Coronary artery (tissue), 2 donors: ENCODE results near the gene TPP2.

ENCODE experiments used
- DNase-seq: peaks from one replicate; pipeline ENCODE4 v3.0.0-alpha.2; 2017; ENCODE audit warnings: low spot score
- H3K27ac ChIP-seq, 2 donors: fragments of 200-600 bp; sonication (generic); one replicate each; pipeline ENCODE4 v1.5.1; 2016 to 2019
- H3K4me3 ChIP-seq: fragments of 200-600 bp; sonication (generic); 2 replicates; pipeline ENCODE4 v1.5.1; 2016; ENCODE audit warnings: mild to moderate bottlenecking, moderate library complexity
- TF ChIP-seq, protein P1 (sequence below): fragments of 200-600 bp; sonication (generic); IDR thresholded peaks from one replicate; pipeline ENCODE4 v1.5.1; 2019; ENCODE audit warnings: antibody characterized with exemption

TPP2 gene

DNA sequence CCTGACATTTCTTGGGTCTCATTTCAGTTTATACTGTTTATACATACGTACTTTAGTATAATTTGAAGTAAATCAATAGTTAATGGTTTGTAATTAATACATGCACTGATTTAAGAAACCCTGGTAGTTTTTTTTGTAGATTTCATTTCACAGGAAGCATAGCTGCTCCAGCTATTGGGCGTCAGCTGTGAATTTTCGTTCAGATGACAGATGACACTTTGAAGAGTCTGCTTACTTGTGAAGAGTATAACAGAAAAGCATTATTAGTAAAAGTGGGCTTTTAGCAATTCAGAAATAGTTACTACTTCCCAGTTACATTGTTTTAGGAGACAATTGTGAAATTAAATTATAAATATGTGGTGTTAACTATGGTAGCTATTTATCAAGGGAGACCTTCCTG, 53.7 kb downstream of the TPP2 start:
- TF ChIP-seq, protein P1, sequence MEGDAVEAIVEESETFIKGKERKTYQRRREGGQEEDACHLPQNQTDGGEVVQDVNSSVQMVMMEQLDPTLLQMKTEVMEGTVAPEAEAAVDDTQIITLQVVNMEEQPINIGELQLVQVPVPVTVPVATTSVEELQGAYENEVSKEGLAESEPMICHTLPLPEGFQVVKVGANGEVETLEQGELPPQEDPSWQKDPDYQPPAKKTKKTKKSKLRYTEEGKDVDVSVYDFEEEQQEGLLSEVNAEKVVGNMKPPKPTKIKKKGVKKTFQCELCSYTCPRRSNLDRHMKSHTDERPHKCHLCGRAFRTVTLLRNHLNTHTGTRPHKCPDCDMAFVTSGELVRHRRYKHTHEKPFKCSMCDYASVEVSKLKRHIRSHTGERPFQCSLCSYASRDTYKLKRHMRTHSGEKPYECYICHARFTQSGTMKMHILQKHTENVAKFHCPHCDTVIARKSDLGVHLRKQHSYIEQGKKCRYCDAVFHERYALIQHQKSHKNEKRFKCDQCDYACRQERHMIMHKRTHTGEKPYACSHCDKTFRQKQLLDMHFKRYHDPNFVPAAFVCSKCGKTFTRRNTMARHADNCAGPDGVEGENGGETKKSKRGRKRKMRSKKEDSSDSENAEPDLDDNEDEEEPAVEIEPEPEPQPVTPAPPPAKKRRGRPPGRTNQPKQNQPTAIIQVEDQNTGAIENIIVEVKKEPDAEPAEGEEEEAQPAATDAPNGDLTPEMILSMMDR, result no peak
- no peak for DNase-seq
- H3K27ac ChIP-seq, result no peak overlapping the region
- no peak overlapping the region for H3K4me3 ChIP-seq

DNA sequence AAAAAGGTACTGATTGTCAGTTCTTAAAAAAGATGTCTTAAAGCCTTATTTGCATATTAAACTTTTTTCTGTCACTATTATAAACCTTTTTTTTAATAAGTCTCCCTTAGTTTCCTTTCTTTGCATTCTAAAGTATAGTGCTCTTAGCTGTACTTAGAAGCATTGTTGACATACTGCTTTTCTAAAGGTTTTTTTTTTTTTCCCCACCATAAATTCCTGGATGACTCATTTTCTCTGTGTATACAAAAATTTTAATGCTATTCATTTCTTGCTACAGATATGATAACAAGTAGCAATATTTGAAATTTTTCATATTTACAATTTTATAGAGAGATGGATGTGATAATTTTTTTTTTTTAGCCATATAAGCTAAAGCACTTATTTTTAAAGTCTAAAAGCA, 54.6 kb downstream of the TPP2 start:
- TF ChIP-seq, protein P1, result no peak
- DNase-seq, result no peak
- H3K4me3 ChIP-seq, result no peak overlapping the region
- H3K27ac ChIP-seq, result no peak overlapping the region

DNA sequence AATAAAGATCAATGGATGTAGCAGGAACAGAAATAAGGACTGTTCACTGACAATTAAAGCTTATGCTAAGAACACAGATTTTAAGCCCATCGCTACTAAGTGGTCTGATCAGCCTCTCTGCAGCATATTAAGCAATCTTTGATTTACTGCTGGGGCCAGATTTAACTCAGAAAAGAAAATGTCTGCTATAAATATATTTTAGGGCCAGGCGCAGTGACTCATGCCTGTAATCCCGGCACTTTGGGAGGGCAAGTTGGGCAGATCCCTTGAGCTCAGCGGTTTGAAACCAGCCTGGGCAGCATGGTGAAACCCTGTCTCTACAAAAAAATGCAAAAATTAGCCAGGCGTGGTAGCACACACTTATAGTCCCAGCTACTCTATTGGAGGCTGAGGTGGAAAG, 55.1 kb downstream of the TPP2 start:
- TF ChIP-seq, protein P1, result no peak
- no peak overlapping the region for H3K4me3 ChIP-seq
- DNase-seq, result no peak
- H3K27ac ChIP-seq, result no peak overlapping the region

DNA sequence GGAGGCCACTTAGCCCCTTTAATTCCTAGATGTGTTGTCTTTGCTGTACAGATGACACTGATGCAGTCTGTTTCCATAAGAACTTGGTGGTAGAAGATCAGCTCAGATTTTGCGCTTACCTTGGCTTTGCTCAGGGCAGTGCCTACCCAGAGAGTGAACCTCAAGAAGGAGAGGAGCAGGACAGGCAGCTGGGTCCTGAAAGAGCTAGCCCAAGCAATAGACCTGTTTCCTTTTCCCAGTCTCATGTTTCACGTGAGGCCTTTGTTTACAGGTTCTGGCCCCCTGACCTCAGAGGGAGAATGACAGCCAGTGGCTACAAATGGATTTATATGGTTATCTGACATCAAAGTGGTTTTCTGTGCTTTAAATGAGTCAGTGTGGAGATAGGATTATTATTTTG, 58.0 kb downstream of the TPP2 start:
- H3K27ac ChIP-seq, result no peak overlapping the region
- TF ChIP-seq, protein P1, result no peak

DNA sequence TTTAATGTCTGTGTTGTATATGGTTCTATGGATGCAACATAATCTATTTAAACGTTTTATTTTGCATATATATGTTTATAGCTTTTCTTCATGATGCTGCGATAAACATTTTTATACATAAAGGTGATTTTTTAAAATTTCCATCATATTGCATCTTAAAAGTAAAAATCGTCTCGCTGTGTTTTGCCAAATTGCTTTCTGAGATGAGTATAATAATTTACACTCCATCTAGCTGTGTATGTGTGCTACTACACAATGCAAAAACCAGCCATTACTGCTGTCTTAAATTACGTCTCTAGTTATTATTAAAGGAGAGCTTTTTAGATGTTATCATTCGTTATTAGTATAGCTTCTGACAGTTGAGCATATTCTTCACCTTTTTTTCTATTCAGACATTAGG, 60.8 kb downstream of the TPP2 start:
- DNase-seq, result no peak
- H3K4me3 ChIP-seq, result no peak overlapping the region
- H3K27ac ChIP-seq, result no peak overlapping the region
- TF ChIP-seq, protein P1, result no peak

More for the DNA sequence above, 58.0 kb downstream of the TPP2 start:
- DNase-seq, result no peak
- H3K4me3 ChIP-seq, result no peak overlapping the region

DNA sequence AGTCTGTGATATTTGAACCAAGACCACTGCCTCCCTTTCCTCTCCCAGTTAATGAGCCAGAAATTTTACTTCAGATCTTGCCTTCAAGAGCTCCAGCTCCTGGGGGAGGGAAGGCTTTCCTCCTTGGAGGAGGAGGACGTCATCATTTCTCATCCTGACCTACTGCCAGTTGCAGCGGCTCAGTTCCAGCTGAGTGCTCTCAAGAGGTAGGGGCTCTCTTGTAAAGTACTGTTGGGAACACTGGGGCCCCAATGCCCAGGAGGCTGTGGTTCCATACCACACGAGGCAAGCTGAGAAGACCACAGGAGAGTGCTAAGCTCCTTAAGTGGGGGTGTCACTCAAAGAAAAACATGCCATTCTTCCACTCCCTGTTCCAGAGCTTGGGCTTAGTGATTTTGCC, 61.9 kb downstream of the TPP2 start:
- no peak for DNase-seq
- Histone ChIP-seq H3K4me3 (no peak overlapping the region), H3K27ac (no peak overlapping the region)
- TF ChIP-seq, protein P1, result no peak

DNA sequence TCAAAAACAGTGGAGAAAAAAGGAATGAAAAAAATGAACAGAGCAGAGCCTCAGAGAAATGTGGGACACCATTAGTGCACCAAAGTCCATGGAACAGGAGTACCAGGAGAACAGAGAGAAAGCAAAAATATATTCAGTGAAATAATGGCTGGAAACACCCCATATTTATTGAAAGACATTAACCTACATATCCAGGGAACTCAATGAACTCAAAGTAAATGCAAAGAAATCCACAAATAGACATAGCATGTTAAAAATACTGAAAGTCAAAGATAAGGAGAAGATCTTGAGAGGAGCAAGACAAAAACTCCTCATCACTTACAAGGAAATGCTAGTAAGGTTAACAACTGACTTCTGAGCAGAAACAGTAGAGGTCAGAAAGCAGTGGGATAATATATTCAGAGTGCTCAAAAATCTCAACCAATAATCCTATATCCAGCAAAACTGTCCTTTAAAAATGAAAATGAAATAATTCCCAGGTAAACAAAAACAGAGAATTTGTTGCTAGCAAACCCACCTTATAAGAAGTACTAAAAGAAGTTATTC, 62.5 kb downstream of the TPP2 start:
- DNase-seq, result no peak
- TF ChIP-seq, protein P1, result no peak
- no peak overlapping the region for H3K4me3 ChIP-seq
- H3K27ac ChIP-seq, result no peak overlapping the region
